NCI-H748 treated with DMSO at 0.1 percent for 48 hours (cell line): ENCODE results near the gene DIS3L2.
"Not testable (repeated sequence)": the region's sequence is repeated elsewhere in the genome, so short reads cannot be mapped to it uniquely, and the experiment has no call there.

Experiments used
- DNase-seq: peaks from one replicate; lab custom pipeline; 2025; lab: John Stamatoyannopoulos, UW

DIS3L2 gene

DNA sequence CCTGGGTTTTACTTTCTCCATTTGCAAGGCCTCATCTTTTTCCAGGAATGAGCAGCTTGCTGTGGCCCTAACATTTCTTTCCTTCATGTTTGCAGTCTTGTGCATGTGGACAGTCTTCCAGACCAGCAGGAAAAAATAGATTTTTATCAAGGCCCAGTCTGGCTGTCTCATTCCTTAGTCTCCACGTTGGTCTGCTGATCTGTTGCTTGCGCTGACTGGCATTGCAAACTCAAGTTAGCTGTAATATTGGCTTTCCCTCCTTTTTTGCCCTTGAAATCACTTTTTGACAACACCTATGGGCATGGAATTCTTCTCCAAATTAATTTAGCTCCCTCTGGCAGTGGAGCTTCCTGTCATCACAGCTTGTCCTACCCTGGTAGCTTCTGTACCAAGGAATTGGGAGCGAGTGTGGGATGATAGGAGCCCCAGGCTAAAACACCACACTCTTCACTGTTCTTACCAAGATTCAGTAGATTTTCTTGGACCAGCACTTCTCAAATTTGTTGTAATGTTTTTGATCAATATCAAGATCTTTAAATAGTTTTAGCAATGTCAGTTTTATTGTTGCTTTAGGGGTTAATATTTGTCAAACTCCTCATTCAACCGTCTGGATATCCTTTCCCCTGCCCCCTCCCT lies 48.2 kb downstream of the DIS3L2 start:
- DNase-seq, result no peak

DNA sequence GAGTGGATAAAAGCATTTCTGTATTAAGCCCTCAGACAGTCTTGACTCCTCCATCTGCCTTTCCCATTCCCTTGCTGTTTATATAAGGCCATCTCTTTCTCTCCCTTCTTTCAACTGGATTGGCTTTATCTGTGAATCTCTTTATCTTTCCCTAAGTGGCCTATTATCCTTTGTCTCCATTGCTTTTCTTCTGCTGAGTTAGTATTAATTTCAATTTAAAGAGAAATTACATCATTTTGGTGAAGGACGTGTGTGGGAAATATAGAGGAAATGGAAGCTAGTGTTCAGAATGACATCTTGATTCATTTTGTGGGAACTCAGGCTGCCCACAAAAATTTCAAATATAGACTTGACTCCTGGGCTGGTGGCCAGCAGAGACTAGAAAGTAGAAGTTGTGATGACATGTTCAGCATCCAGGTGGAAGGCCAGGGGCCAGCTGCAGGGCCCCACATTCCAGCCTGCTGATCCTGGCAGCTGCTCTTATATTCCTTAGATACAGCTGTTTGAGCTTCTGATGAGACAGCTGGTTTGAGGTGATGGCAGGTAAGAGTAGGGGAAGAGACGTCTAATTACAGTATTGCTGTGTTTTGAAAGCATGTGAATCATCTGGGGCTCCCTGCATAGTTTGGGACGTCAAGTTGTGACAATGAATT lies 52.3 kb downstream of the DIS3L2 start:
- DNase-seq, result no peak

DNA sequence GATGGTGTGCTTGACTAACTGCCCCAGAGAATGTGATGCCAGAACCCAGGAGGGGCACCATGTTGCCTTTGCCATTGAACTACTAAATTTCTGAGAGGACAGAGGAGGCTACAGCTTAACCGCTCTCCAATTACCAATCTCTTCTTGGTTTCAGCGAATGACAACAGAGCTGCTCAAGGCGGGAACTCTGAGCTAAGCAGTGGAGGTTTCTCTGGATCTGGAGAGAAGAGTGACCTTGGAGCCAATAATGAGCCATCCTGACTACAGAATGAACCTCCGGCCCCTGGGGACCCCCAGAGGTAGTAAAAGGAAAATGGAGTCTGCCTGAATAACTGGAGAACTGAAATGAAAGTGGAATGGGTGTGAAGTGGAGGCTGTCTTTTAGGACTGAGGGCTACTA lies 53.2 kb downstream of the DIS3L2 start:
- no peak for DNase-seq

DNA sequence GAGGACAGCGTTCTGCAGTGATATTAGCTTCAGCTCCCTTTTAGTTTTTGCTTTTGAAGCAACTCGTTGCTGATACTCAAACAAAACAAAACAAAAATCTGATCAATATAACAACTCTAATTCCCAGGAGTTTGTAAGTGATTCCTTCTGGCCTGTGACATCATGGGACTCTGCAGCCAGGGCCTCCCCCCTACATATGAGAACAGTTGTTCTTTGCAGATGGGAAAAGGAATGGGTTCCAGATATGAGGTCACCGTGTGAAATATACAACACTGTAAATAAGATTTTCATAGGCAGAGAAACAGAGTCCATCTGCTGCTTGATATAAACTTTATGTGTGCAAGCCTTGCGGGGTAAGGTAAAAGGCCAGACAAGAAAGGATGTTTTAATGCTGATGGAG lies 56.7 kb downstream of the DIS3L2 start:
- DNase-seq, result no peak

DNA sequence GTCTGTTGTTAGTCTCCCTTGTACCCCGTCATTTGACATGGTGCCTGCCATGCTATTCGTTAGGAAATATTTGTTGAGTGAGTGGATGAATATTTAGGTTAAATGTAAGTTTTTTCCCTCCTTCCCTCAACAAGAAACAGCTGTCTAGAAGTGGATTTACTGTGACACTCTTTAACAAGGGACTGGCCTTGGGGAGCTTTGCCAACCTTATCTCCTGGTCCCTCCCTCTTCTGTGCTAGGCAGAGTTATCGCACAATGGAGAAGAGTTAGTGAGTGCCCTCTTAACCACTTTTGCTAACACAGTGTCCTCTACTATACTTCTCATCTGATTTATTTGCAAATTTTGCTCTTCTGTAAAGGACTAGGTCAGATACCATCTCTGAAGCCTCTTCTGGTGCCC lies 61.2 kb downstream of the DIS3L2 start:
- no peak for DNase-seq

DNA sequence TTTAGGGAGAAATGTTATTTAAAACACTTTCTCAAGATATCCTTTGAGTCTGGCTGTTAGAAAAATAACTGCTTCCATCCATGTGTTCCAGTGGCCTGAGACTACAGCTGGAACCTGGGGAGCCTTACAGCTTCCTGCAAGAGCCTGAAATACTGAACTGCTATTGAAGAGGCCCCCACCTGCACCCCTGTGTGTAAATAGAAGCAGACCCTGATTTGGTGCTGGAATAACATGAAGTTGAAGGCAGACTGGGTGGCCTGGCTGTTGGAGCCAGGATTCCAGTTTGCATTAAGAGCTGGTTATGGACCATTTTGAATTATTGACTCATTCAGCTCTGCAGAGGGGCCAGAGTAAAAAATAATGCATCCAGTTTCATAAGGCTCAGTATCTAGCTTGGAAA lies 61.9 kb downstream of the DIS3L2 start:
- no peak for DNase-seq

DNA sequence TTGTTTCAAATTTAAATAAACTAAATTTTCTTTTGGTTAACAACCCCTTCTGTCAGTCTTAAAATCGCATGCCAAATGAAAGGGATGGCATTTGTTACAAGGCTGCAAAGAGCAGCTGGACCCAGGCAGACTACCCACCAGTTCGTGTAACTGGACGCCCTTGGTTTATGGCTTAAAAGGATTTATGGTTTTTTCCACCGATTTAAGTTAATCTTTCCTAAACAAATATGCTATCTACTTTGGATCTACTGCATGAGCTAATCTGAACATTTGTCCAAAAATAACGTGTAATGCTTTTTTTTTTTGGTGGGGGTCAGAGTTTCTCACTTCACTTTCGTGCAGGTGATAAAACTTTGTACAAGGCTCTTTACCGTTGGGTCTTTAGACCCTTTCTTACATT lies 62.9 kb downstream of the DIS3L2 start:
- DNase-seq, result no peak

DNA sequence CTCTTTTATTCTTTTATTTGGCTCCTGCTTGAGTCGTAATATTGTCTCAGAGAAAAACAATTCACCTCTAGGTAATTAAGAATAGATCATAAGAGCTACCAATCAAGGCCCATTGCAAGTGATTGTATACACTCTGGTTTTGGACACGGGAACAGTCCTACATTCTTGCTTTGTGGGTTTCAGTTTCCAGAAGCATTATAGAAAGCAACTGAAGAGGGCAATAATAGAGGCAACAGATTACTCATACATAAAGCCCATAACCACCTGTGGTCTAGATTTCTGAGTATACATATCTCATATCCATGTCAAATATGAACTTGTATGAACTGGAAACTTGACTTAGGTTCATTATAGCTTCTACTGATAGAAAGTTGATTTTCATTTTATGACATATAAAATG lies 65.4 kb downstream of the DIS3L2 start:
- DNase-seq, result no peak

DNA sequence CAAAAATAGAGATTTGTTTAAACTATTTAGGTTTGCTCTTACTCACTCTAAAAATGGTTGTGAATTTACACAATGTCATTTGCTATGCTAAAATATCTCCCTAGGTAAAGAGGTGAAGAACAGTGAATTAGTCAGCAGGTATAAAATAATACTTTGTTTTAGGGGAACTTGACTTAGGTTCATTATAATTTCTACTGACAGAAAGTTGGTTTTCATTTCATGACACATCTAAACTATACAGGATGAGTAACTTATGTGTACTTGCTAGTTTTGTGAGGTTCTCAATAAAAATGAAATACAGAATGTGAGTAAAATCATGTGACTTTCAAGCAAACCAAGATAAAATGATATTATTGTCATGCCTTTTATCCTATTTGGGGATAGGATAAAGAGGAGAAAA lies 66.0 kb downstream of the DIS3L2 start:
- DNase-seq, result no peak

DNA sequence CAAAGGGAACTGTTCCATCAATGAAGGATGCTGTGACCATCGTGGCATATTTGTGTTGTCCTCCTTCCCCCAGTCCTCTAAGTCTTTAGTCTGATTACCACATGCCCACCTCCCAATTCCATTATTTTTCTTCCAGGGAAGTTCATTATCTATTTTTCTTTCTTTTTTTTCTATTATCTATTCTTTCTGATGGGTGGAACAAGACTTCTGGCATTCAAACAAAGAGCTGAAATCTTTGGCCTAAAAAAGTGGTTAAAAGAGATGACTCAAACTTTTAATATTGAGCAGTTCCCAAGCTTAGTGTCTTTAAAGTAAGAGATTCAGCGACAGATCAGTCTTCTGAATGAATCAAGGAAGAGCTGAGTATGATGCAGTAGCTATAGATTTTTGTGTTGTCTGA lies 66.6 kb downstream of the DIS3L2 start:
- no peak for DNase-seq

DNA sequence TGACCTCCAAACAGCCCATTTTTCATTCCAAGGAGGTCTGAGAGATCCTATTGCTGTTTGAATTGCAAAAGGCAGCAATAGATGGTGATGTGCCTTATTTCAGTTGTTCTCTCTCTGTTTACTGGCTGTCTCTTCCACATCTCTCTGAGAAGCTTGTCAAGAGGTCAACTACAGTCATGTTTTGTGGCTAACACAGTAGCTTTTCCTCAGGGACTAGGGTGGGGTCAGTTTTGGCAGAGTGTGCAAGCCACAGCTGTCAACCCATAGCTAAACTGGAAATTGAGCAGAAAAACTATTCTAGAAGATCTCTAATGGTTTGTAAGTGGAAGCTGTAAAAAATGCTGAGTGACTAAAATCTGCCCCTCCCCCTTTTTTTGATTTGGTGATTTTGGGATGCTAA lies 67.1 kb downstream of the DIS3L2 start:
- DNase-seq, result no peak

DNA sequence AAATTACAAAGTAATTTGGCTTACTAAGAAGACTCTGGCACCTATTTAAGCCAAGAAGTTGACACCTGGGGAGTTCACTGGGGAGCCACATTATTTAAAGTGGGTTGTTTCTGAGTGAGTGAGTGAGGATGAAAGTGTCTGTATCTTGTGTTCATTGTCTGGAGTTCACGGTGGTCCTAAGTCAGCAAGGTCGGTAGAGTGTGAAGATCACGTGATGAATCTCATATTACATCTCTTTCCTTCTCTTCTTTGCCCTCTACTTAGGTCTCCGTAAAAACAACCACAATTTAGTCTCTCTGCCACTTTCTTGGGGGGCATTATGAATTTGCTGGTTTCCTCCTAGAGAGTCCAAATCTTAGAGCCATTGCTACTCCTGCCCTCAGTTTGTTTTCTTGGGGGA lies 67.8 kb downstream of the DIS3L2 start:
- no peak for DNase-seq

DNA sequence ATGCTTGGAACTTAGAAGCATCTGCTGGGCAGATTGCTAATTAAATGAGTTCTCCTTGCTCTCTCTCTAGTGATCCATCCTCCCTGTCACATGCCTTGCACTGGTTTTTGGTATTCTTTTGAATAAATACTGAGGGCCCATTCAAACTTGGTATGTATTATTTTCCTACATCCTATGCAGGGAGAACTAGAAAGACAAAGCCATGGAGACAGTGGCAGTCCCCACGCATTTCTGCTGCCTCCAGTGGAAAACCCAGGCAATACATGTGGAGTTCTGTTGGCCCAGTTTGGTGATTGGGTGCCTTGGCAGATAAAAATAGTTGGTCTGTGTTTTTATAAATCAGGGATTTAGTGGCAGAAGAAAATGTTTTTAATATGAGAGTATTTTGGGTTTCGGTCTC lies 68.7 kb downstream of the DIS3L2 start:
- DNase-seq, result no peak

DNA sequence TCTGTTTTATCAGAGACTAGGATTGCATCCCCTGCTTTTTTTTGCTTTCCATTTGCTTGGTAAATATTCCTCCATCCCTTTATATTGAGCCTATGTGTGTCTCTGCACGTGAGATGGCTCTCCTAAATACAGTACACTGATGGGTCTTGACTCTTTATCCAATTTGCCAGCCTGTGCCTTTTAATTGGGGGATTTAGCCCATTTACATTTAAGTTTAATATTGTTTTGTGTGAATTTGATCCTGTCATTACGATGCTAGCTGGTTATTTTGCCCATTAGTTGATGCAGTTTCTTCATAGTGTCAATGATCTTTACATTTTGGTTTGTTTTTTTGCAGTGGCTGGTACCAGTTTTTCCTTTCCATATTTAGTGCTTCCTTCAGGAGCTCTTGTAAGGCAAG lies 73.8 kb downstream of the DIS3L2 start:
- not testable (repeated sequence) for DNase-seq

DNA sequence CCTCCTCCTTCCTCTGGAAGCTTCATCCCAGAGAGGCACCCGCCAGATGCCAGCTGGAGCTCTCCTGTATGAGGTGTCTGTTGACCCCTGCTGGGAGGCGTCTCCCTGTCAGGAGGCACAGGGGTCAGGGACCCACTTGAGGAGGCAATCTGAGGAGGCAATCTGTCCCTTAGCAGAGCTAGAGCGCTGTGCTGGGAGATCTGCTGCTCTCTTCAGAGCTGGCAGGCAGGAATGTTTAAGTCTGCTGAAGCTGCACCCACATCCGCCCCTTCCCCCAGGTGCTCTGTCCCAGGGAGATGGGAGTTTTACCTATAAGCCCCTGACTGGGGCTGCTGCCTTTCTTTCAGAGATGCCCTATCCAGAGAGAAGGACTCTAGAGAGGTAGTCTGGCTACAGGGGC lies 75.4 kb downstream of the DIS3L2 start:
- not testable (repeated sequence) for DNase-seq

DNA sequence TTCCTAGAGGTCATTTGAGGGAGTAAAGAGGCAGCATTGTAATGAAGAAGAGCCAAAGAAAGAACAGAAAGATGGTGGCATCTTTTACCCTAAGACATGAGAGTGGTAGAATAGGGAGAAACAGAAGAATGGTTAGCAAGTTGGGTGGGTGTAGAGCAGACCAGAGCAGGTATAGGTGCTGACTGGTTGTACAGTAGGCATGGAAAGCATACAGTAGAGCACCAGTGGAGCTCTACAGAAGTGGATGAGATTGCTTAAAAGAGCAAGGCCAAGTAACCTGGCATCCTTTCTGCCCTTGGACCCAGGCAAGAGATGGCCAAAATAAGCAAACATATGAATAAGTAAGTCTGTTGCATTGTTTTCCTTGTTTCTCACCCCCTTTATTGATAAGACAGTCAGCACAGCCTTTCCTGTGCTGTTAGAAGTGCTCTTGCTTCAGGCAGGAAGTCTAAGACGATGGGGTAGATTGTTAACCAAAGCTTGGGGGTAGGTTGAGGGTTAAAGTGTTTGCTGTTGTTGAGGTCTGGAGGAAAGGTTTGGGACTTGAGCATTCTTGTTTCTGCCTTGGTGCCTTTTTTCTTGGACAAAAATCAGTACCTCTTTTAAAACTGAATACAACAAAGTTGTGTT lies 76.9 kb downstream of the DIS3L2 start:
- no peak for DNase-seq

DNA sequence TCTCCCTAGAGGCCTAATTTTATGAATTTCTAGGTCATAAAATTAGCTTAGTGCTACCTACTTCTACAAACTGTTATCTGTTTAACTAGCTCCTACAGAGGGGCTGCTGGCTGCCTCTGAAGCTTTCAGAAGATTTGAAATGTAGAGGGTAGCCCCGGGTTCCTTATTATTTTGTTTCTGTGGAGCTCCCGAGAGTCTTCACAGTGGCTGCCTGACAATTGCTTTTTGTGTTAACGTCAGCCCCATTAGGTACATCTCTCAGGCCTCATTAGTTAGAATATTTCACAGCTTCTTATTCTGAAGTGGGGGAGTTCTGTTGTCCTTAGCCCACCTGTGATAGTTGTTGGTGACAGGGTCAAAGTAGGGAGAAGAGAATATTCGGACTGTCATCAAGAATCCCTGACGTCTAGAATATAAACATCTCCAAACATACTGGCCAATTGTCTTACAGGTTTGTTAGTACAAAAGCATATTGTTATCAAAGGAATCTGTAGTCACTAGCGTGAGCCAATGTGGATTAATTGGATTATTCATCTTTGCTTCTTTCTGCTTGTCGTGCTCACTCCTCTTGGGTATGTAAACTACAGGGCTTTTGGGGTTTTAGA lies 77.5 kb downstream of the DIS3L2 start:
- no peak for DNase-seq

DNA sequence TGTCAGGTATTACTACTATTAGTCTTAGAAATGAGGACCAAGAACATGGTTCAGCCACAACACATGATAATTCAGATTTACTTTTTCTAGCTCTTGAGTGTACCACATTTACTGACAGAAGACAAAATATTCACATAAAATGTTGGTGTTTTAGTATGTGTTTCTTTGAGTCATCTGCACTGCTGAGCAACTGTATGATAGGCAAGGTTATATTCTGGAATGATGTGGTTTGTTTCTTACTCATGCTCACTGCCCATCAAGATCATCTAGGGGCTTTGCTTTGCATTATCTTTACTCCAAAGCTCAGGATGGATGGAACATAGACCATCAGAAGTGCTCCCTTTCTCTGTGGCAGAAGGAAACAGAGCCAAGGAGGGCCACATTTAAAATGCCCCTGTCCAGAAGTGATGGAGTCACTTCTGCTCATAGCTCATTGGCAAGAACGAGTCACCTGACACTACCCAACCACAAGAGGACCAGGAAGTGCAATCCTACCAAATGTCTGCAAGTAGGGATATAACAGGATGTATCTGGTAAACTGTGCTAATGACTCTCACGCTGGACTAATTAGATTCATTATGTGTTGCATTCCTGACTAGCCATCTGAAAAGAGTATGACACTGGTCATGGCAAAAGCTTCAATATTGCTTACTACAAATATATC lies 81.5 kb downstream of the DIS3L2 start:
- DNase-seq, result no peak

DNA sequence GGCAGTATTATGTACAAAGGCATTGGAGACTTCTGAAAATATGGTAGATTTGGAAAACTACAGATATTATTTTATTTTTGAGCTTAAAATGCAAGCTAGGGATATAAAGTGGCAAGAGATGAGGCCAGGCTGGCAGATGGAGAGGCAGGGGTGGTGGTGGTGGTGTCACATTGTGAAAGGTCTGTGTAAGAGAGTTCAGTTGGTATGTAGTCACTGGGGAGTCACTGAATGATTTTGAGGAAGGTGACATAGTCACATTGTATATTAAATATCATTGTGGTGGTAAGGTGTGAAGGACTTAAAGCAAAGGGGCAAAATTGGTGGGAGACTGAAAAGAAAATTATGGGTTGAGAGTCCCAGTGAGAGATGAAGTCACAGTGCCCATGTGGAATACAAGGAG lies 82.5 kb downstream of the DIS3L2 start:
- DNase-seq, result no peak

DNA sequence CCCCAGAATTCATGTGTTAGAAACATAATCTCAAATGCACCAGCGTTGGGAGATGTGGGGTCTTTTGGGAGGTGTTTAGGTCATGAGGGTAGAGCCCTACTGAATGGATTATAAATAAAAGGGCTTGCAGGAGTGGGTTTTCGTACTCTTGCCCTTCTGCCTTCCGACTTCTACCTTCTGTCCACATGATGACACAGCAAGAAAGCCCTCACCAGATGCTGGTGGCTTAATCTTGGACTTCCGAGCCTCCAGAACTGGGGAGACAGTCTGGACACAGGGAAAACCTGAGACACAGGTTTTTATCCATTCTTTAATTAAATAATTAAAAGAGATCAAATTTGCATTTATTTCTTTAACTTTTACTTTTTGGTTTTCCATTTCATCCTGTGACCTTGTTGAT lies 87.8 kb downstream of the DIS3L2 start:
- no peak for DNase-seq

DNA sequence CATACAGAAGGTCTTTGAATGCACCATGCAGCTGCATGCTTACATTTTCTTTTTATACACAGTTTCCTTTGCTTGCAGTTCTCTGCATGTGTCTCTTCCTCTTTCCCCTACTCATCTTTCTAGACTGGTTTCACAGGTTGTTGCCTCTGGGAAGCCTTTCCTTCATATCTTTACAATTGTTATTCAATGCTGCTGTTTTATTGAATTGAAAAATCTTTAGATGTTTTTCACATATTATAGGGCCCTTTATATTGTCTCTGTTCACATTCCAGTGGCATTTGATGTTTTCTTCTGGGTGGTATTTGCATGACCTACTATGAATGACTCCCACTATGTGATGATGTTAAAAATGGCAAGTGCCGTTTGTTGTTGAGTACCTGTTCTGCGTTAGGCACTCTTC lies 91.1 kb downstream of the DIS3L2 start:
- no peak for DNase-seq

DNA sequence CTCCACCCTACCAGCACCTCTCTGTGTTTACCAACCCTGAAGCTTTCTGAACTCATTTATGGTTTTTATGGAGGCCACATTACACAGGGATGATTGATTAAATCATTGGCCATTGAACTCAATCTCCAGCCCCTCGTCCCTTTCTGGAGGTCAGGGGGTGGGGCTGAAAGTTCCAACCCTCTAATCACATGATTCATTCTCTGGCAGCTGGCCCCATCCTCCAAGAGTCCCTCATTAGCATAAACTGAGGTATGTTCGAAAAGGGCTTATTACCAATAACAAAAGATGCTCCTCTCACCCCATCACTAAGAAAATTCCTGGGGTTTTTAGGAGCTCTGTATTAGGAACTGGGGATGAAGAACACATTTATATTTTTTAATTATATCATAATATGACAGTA lies 92.3 kb downstream of the DIS3L2 start:
- DNase-seq, result no peak
